Amniotic epithelial cell (primary cell): ENCODE data around the gene ZNF264.

Experiments
- DNase-seq: peaks from one replicate; pipeline ENCODE4 v3.0.0-alpha.2; 2010; ENCODE audit warnings: low read depth

Gene ZNF264

GRCh38 chr19:57245066-57245465 is 53.8 kb downstream of the ZNF264 start:
- DNase-seq: no peak

GRCh38 chr19:57245959-57246358 is 54.7 kb downstream of the ZNF264 start:
- DNase-seq: no peak

GRCh38 chr19:57248646-57249045 is 57.3 kb downstream of the ZNF264 start:
- no peak for DNase-seq

GRCh38 chr19:57249329-57249728 is 58.0 kb downstream of the ZNF264 start:
- no peak for DNase-seq

GRCh38 chr19:57253767-57254166 is 62.5 kb downstream of the ZNF264 start:
- peak; percentile 21 for DNase-seq

- DNase-seq: no peak
Observed at GRCh38 chr19:57262044-57262443, 70.7 kb downstream of the ZNF264 start.

- no peak for DNase-seq
Observed at GRCh38 chr19:57263244-57263741, 72.0 kb downstream of the ZNF264 start.

- DNase-seq: no peak
Observed at GRCh38 chr19:57267291-57267690, 76.0 kb downstream of the ZNF264 start.

- peak; percentile 92 for DNase-seq
Observed at GRCh38 chr19:57269515-57270250, 78.4 kb downstream of the ZNF264 start.

GRCh38 chr19:57271280-57271679 is 80.0 kb downstream of the ZNF264 start:
- no peak for DNase-seq
